ENCODE data around the gene PALB2. TPM values are rescaled to one million over a fixed set of nuclear protein-coding genes. Genes with fewer than 3 reads are reported as not detected.

Gene PALB2
- total and polyA plus RNA-seq, 9 of the 15 experiments (the other 6 are each of a cell fraction or from before 2014, with no cell fraction given) = 7.0 to 25.8 (median 15.2) TPM

DNA sequence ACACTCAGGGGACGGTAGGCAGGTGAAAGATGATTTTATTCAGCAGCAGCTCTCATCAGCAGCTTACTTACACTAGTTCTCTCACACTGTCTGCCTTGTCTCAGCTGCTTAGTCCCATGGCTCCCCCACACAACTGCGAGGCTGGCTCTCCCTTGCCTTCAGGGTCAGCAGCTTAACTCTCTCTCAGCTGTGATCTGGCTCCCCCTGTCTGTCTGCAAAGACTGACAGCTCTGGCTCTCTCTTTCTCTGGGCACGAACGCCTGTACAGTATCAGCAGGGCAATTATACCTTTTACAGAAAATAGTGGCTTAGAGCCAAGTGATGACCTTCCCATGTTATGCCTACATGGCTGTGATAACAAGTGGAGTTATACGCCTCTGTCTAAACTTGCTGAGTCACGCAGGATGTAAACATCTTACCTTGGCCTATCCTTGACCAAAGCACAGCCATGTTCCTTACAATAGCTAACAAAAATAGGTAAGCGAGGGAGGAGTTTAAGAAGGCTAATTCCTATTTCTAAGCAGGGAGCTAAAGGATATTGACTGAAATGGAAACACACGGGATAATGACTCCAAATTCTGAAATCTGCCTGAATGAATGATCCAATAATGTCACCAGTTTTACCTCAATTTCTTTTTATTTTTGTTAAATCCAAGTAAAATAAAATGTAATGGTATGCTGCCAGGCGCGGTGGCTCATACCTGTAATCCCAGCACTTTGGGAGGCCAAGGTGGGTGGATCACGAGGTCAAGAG lies 43.9 kb downstream of the PALB2 start (continued):
- TF ChIP-seq, protein P1, sequence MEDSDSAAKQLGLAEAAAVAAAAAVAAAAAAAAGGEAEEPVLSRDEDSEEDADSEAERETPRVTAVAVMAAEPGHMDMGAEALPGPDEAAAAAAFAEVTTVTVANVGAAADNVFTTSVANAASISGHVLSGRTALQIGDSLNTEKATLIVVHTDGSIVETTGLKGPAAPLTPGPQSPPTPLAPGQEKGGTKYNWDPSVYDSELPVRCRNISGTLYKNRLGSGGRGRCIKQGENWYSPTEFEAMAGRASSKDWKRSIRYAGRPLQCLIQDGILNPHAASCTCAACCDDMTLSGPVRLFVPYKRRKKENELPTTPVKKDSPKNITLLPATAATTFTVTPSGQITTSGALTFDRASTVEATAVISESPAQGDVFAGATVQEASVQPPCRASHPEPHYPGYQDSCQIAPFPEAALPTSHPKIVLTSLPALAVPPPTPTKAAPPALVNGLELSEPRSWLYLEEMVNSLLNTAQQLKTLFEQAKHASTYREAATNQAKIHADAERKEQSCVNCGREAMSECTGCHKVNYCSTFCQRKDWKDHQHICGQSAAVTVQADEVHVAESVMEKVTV (CRISPR knock-in tag; IDR thresholded peaks at IDR 0.05) = peak; percentile 86
- TF ChIP-seq NFE2L1 (tag; IDR thresholded peaks at IDR 0.05; ENCODE audit: borderline replicate concordance, low read depth) = peak; percentile 99
- TF ChIP-seq, protein P2, sequence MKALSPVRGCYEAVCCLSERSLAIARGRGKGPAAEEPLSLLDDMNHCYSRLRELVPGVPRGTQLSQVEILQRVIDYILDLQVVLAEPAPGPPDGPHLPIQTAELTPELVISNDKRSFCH (CRISPR knock-in tag; IDR thresholded peaks at IDR 0.05) = peak; percentile 97
- TF ChIP-seq, protein P2 (tag; IDR thresholded peaks at IDR 0.05) = peak; percentile 100
- no peak; the same call in 1 of the 2 replicates for TF ChIP-seq ADNP (tag; IDR thresholded peaks at IDR 0.05)
- TF ChIP-seq, protein P3, sequence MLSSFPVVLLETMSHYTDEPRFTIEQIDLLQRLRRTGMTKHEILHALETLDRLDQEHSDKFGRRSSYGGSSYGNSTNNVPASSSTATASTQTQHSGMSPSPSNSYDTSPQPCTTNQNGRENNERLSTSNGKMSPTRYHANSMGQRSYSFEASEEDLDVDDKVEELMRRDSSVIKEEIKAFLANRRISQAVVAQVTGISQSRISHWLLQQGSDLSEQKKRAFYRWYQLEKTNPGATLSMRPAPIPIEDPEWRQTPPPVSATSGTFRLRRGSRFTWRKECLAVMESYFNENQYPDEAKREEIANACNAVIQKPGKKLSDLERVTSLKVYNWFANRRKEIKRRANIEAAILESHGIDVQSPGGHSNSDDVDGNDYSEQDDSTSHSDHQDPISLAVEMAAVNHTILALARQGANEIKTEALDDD (IDR thresholded peaks at IDR 0.05) = peak; percentile 78; the same call in 1 of the 2 replicates
- TF ChIP-seq, protein P4, sequence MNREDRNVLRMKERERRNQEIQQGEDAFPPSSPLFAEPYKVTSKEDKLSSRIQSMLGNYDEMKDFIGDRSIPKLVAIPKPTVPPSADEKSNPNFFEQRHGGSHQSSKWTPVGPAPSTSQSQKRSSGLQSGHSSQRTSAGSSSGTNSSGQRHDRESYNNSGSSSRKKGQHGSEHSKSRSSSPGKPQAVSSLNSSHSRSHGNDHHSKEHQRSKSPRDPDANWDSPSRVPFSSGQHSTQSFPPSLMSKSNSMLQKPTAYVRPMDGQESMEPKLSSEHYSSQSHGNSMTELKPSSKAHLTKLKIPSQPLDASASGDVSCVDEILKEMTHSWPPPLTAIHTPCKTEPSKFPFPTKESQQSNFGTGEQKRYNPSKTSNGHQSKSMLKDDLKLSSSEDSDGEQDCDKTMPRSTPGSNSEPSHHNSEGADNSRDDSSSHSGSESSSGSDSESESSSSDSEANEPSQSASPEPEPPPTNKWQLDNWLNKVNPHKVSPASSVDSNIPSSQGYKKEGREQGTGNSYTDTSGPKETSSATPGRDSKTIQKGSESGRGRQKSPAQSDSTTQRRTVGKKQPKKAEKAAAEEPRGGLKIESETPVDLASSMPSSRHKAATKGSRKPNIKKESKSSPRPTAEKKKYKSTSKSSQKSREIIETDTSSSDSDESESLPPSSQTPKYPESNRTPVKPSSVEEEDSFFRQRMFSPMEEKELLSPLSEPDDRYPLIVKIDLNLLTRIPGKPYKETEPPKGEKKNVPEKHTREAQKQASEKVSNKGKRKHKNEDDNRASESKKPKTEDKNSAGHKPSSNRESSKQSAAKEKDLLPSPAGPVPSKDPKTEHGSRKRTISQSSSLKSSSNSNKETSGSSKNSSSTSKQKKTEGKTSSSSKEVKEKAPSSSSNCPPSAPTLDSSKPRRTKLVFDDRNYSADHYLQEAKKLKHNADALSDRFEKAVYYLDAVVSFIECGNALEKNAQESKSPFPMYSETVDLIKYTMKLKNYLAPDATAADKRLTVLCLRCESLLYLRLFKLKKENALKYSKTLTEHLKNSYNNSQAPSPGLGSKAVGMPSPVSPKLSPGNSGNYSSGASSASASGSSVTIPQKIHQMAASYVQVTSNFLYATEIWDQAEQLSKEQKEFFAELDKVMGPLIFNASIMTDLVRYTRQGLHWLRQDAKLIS (CRISPR knock-in tag; IDR thresholded peaks at IDR 0.05) = peak; percentile 73; the same call in 1 of the 2 replicates
- TF ChIP-seq NR2C2 (CRISPR knock-in tag; IDR thresholded peaks at IDR 0.05) = no peak
- TF ChIP-seq NR2C2 (tag; IDR thresholded peaks at IDR 0.05) = peak; percentile 89
- peak; percentile 89 for TF ChIP-seq NBN (IDR thresholded peaks at IDR 0.05; ENCODE audit: low read depth)
- TF ChIP-seq SREBF2 (CRISPR knock-in tag; IDR thresholded peaks at IDR 0.05) = no peak
- peak; percentile 100 for TF ChIP-seq ZNF175 (CRISPR knock-in tag; IDR thresholded peaks at IDR 0.05; ENCODE audit: low read depth)
- peak; percentile 70 for TF ChIP-seq ZNF507 (tag; conservative IDR thresholded peaks at IDR 0.05)
- TF ChIP-seq, protein P5, sequence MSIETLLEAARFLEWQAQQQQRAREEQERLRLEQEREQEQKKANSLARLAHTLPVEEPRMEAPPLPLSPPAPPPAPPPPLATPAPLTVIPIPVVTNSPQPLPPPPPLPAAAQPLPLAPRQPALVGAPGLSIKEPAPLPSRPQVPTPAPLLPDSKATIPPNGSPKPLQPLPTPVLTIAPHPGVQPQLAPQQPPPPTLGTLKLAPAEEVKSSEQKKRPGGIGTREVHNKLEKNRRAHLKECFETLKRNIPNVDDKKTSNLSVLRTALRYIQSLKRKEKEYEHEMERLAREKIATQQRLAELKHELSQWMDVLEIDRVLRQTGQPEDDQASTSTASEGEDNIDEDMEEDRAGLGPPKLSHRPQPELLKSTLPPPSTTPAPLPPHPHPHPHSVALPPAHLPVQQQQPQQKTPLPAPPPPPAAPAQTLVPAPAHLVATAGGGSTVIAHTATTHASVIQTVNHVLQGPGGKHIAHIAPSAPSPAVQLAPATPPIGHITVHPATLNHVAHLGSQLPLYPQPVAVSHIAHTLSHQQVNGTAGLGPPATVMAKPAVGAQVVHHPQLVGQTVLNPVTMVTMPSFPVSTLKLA (conservative IDR thresholded peaks at IDR 0.05) = peak; percentile 66 to 67
- TF ChIP-seq FOXP1 (CRISPR knock-in tag; IDR thresholded peaks at IDR 0.05) = peak; percentile 46; the same call in 1 of the 2 replicates
- TF ChIP-seq NR2F6 (CRISPR knock-in tag; IDR thresholded peaks at IDR 0.05) = peak; percentile 98
- TF ChIP-seq, protein P6, sequence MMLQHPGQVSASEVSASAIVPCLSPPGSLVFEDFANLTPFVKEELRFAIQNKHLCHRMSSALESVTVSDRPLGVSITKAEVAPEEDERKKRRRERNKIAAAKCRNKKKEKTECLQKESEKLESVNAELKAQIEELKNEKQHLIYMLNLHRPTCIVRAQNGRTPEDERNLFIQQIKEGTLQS (IDR thresholded peaks at IDR 0.05) = peak; percentile 77
- TF ChIP-seq, protein P6 (CRISPR knock-in tag; conservative IDR thresholded peaks at IDR 0.05) = no peak; the same call in 1 of the 2 replicates

Data from K562 (cell line).